H1 (cell line): Measurements from ENCODE around the gene ALK. TPM values are rescaled to one million over a fixed set of nuclear protein-coding genes. Genes with fewer than 3 reads are reported as not detected.

Experiments
- CHD2 ChIP-seq: IDR thresholded peaks from 2 replicates; pipeline ENCODE4 v1.6.1; 2012; ENCODE audit warnings: low read length, improper control_type of control experiment
- polyA plus RNA-seq, 7 experiments: library from polyadenylated mRNA; depleted of rRNA in 3 of 7; stranded (reverse) in 5 of 7; unstranded in 2 of 7; fragments of >200 nt in 5 of 7; fragments of 200-250 nt in 2 of 7; gene quantifications; 1 replicate in 5 of 7; 2 replicates in 1 of 7; 4 replicates in 1 of 7; pipeline versions ENCODE4 v1.2.1 to v1.2.3, GENCODE V29; 2011 to 2013; ENCODE audit warnings: missing spikeins in 2 of 7, mixed read lengths in 2 of 7
- total RNA-seq: library from RNA; stranded (reverse); fragmentation: NEBNext Ultra II Directional; extraction: Animal tissue kit (Norgen Biotek cat#: 25700); gene quantifications from 2 replicates; pipeline ENCODE4 v1.2.1, GENCODE V29; 2021
- TF ChIP-seq, protein P1 (sequence below): IDR thresholded peaks from 2 replicates; pipeline ENCODE4 v1.6.1; 2012; ENCODE audit warnings: inconsistent platforms

The ALK gene
- total and polyA plus RNA-seq, 2 of the 8 experiments (the other 6 are each of a cell fraction or from before 2014, with no cell fraction given): 0.02 to 0.09 TPM

DNA sequence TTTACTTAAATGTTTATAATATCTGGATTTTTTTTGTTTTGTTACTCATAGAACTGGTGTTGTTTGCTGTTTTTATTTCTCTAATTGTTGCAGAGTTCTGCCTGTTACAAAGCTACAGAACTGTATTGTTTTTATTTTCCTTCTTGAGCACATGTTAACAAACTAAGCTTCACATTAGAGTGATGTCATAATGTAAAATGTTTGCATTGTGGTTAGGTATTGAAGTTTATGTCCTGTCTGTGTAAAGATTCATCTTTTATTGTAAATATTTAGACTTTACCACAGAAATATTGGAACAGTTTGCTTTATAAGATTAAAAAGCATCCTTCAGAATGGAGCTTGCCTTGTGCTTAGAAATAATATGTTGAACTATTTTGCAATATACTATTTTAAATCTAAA lies 738.5 kb downstream of the ALK start (continued):
- TF ChIP-seq, protein P1, sequence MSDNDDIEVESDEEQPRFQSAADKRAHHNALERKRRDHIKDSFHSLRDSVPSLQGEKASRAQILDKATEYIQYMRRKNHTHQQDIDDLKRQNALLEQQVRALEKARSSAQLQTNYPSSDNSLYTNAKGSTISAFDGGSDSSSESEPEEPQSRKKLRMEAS: no peak
- TF ChIP-seq CHD2: no peak
